Skeletal muscle tissue (tissue), 4 donors: ENCODE results near the gene FSTL4. TPM values are rescaled to one million over a fixed set of nuclear protein-coding genes. Genes with fewer than 3 reads are reported as not detected.

Source experiments
- H3K27ac ChIP-seq: one replicate; pipeline ENCODE4 v1.7.0; 2013; ENCODE audit warnings: mild to moderate bottlenecking, low read depth, low read length, inconsistent platforms
- H3K27me3 ChIP-seq, 3 donors: one replicate each; pipeline ENCODE4 v1.7.0; 2013; ENCODE audit warnings: low read length in 3 of 3; ENCODE audit not compliant: control insufficient read depth in 3 of 3, insufficient read depth in 3 of 3
- H3K36me3 ChIP-seq, 3 donors: one replicate each; pipeline ENCODE4 v1.7.0; 2013; ENCODE audit warnings: low read length in 3 of 3; ENCODE audit not compliant: control insufficient read depth in 3 of 3, insufficient read depth in 3 of 3
- H3K4me1 ChIP-seq, 3 donors: one replicate each; pipeline ENCODE4 v1.7.0; 2013; ENCODE audit warnings: low read length in 3 of 3, mild to moderate bottlenecking in 3 of 3; ENCODE audit not compliant: control insufficient read depth in 3 of 3, insufficient read depth in 3 of 3
- H3K4me3 ChIP-seq, 3 donors: one replicate each; pipeline ENCODE4 v1.7.0; 2013; ENCODE audit warnings: low read length in 3 of 3
- H3K9ac ChIP-seq, 3 donors: one replicate each; pipeline ENCODE4 v1.7.0; 2013; ENCODE audit warnings: low read length in 3 of 3, mild to moderate bottlenecking in 3 of 3, moderate library complexity in 2 of 3, low read depth in 1 of 3
- H3K9me3 ChIP-seq, 3 donors: one replicate each; pipeline ENCODE4 v1.7.0; 2013; ENCODE audit warnings: low read length in 3 of 3; ENCODE audit not compliant: control insufficient read depth in 3 of 3
- total RNA-seq: library from RNA; depleted of rRNA; stranded (reverse); fragments of >200 nt; gene quantifications from one replicate; pipeline ENCODE4 v1.2.3, GENCODE V29; 2014
- donor health status: Osteomylitis.

The FSTL4 gene
- total RNA-seq, 1 donor from 2014 or later: 1.0 TPM

GRCh38 chr5:133230823-133231578, 381.3 kb downstream of the FSTL4 start:
- no peaks in the 10 kb centered on the region for H3K36me3 ChIP-seq
- H3K9ac ChIP-seq: no peak overlapping the region
- H3K4me3 ChIP-seq: no peak overlapping the region
- H3K27ac ChIP-seq: no peak overlapping the region
- no peaks in the 10 kb centered on the region for H3K9me3 ChIP-seq
- H3K4me1 ChIP-seq: peaks cover 0 to 3% (median 0%) of the 10 kb centered on the region in 3 donors
- no peaks in the 10 kb centered on the region for H3K27me3 ChIP-seq

GRCh38 chr5:133229931-133230664, 382.2 kb downstream of the FSTL4 start:
- Histone ChIP-seq H3K9ac (no peak overlapping the region), H3K4me3 (no peak overlapping the region), H3K36me3 (no peaks in the 10 kb centered on the region), H3K4me1 (peaks cover 0 to 10% (median 5%) of the 10 kb centered on the region in 3 donors), H3K27me3 (no peaks in the 10 kb centered on the region), H3K9me3 (no peaks in the 10 kb centered on the region), H3K27ac (no peak overlapping the region)

- Histone ChIP-seq H3K36me3 (no peaks in the 10 kb centered on the region), H3K27ac (no peak overlapping the region), H3K9ac (no peak overlapping the region), H3K4me1 (peaks cover 0 to 11% (median 7%) of the 10 kb centered on the region in 3 donors), H3K27me3 (no peaks in the 10 kb centered on the region), H3K9me3 (no peaks in the 10 kb centered on the region), H3K4me3 (no peak overlapping the region)
These were observed 384.0 kb downstream of the FSTL4 start for GRCh38 chr5:133228316-133228715.

- no peak overlapping the region for H3K4me3 ChIP-seq
- peaks cover 0 to 11% (median 7%) of the 10 kb centered on the region in 3 donors for H3K4me1 ChIP-seq
- H3K9ac ChIP-seq: no peak overlapping the region
- no peaks in the 10 kb centered on the region for H3K36me3 ChIP-seq
- H3K9me3 ChIP-seq: no peaks in the 10 kb centered on the region
- no peaks in the 10 kb centered on the region for H3K27me3 ChIP-seq
- H3K27ac ChIP-seq: no peak overlapping the region
These were observed 384.4 kb downstream of the FSTL4 start for GRCh38 chr5:133227897-133228296.

GRCh38 chr5:133227082-133227481, 385.3 kb downstream of the FSTL4 start:
- peaks cover 0 to 11% (median 7%) of the 10 kb centered on the region in 3 donors for H3K4me1 ChIP-seq
- H3K36me3 ChIP-seq: no peaks in the 10 kb centered on the region
- no peak overlapping the region for H3K27ac ChIP-seq
- H3K9me3 ChIP-seq: no peaks in the 10 kb centered on the region
- H3K9ac ChIP-seq: no peak overlapping the region
- H3K4me3 ChIP-seq: no peak overlapping the region
- no peaks in the 10 kb centered on the region for H3K27me3 ChIP-seq

- Histone ChIP-seq H3K27ac (no peak overlapping the region), H3K4me1 (peaks cover 0 to 11% (median 7%) of the 10 kb centered on the region in 3 donors), H3K36me3 (no peaks in the 10 kb centered on the region), H3K9me3 (no peaks in the 10 kb centered on the region), H3K9ac (no peak overlapping the region), H3K27me3 (no peaks in the 10 kb centered on the region), H3K4me3 (no peak overlapping the region)
These were observed 386.2 kb downstream of the FSTL4 start for GRCh38 chr5:133226186-133226585.

GRCh38 chr5:133225671-133226152, 386.6 kb downstream of the FSTL4 start:
- H3K36me3 ChIP-seq: no peaks in the 10 kb centered on the region

GRCh38 chr5:133222979-133223378, 389.4 kb downstream of the FSTL4 start:
- Histone ChIP-seq H3K27me3 (no peaks in the 10 kb centered on the region), H3K36me3 (no peaks in the 10 kb centered on the region), H3K9ac (no peak overlapping the region), H3K27ac (no peak overlapping the region), H3K4me1 (peaks cover 0 to 11% (median 7%) of the 10 kb centered on the region in 3 donors), H3K4me3 (no peak overlapping the region), H3K9me3 (no peaks in the 10 kb centered on the region)

More at GRCh38 chr5:133225671-133226152, 386.6 kb downstream of the FSTL4 start:
- H3K9ac ChIP-seq: no peak overlapping the region
- H3K27me3 ChIP-seq: no peaks in the 10 kb centered on the region
- no peaks in the 10 kb centered on the region for H3K9me3 ChIP-seq
- peaks cover 0 to 11% (median 7%) of the 10 kb centered on the region in 3 donors for H3K4me1 ChIP-seq
- no peak overlapping the region for H3K4me3 ChIP-seq
- H3K27ac ChIP-seq: no peak overlapping the region

- Histone ChIP-seq H3K27ac (no peak overlapping the region), H3K4me1 (peaks cover 0 to 11% (median 7%) of the 10 kb centered on the region in 3 donors), H3K4me3 (no peak overlapping the region)
These were observed 389.8 kb downstream of the FSTL4 start for GRCh38 chr5:133222521-133222920.

GRCh38 chr5:133222040-133222439, 390.3 kb downstream of the FSTL4 start:
- Histone ChIP-seq H3K27me3 (no peaks in the 10 kb centered on the region), H3K4me1 (peaks cover 0 to 11% (median 7%) of the 10 kb centered on the region in 3 donors), H3K9me3 (no peaks in the 10 kb centered on the region), H3K36me3 (no peaks in the 10 kb centered on the region), H3K27ac (no peak overlapping the region), H3K9ac (no peak overlapping the region), H3K4me3 (no peak overlapping the region)

More at GRCh38 chr5:133222521-133222920, 389.8 kb downstream of the FSTL4 start:
- no peaks in the 10 kb centered on the region for H3K9me3 ChIP-seq
- no peaks in the 10 kb centered on the region for H3K36me3 ChIP-seq
- H3K27me3 ChIP-seq: no peaks in the 10 kb centered on the region
- no peak overlapping the region for H3K9ac ChIP-seq
